HepG2 (cell line): ENCODE measurements around the gene UTP4. TPM values are rescaled to one million over a fixed set of nuclear protein-coding genes. Genes with fewer than 3 reads are reported as not detected.

Source experiments
- BCL6 ChIP-seq: IDR thresholded peaks from 2 replicates; pipeline ENCODE4 v1.6.1; 2016; ENCODE audit warnings: missing genetic modification reagents, missing compliant biosample characterization
- GTF3A ChIP-seq: sonication (generic); formaldehyde crosslinking; conservative IDR thresholded peaks from 2 replicates; pipeline ENCODE4 v1.4.0; 2020; ENCODE audit warnings: mild to moderate bottlenecking, missing genetic modification reagents
- KAT2B ChIP-seq: fragments of 150-350 bp; IDR thresholded peaks from 2 replicates; pipeline ENCODE4 v1.6.1; 2014; ENCODE audit warnings: low read depth, low read length, borderline replicate concordance
- MTF2 ChIP-seq: sonication (generic); formaldehyde crosslinking; IDR thresholded peaks from 2 replicates; pipeline ENCODE4 v1.5.0; 2020; ENCODE audit warnings: missing genetic modification reagents, borderline replicate concordance
- NCOA5 ChIP-seq: sonication (generic); formaldehyde crosslinking; IDR thresholded peaks from 2 replicates; pipeline ENCODE4 v1.4.0; 2020; ENCODE audit warnings: missing genetic modification reagents
- PITX1 ChIP-seq: sonication (generic); formaldehyde crosslinking; IDR thresholded peaks from 2 replicates; pipeline ENCODE4 v1.5.1; 2020; ENCODE audit warnings: mild to moderate bottlenecking, missing genetic modification reagents
- SAP130 ChIP-seq: IDR thresholded peaks from 2 replicates; pipeline ENCODE4 v1.6.1; 2016; ENCODE audit warnings: low read depth
- SOX6 ChIP-seq, 2 experiments: fragments of 450-650 bp in 1 of 2; sonication (generic) in 1 of 2; formaldehyde crosslinking in 1 of 2; IDR thresholded peaks; 2 replicates each; pipeline versions ENCODE4 v1.4.0 to v1.6.1; 2017 to 2020; ENCODE audit warnings: antibody characterized with exemption in 1 of 2, mild to moderate bottlenecking in 1 of 2, missing genetic modification reagents in 1 of 2
- ZFP36 ChIP-seq: fragments of 150-350 bp; IDR thresholded peaks from 2 replicates; pipeline ENCODE4 v1.6.1; 2018; ENCODE audit warnings: borderline replicate concordance, low read length, low read depth; ENCODE audit not compliant: partially characterized antibody
- ZNF136 ChIP-seq: sonication (generic); formaldehyde crosslinking; IDR thresholded peaks from 2 replicates; pipeline ENCODE4 v1.8.1; 2022; ENCODE audit warnings: low read depth, mild to moderate bottlenecking, moderate library complexity, missing genetic modification reagents
- ZNF225 ChIP-seq: sonication (generic); formaldehyde crosslinking; IDR thresholded peaks from 2 replicates; pipeline ENCODE4 v1.4.0; 2020; ENCODE audit warnings: mild to moderate bottlenecking, missing genetic modification reagents
- ZNF383 ChIP-seq: sonication (generic); formaldehyde crosslinking; IDR thresholded peaks from 2 replicates; pipeline ENCODE4 v1.4.0; 2020; ENCODE audit warnings: missing genetic modification reagents, mild to moderate bottlenecking, borderline replicate concordance
- ZNF501 ChIP-seq: sonication (generic); formaldehyde crosslinking; IDR thresholded peaks from 2 replicates; pipeline ENCODE4 v1.5.1; 2020; ENCODE audit warnings: mild to moderate bottlenecking, moderate library complexity, missing genetic modification reagents
- ZNF569 ChIP-seq: sonication (generic); formaldehyde crosslinking; IDR thresholded peaks from 2 replicates; pipeline ENCODE4 v1.5.0; 2020; ENCODE audit warnings: mild to moderate bottlenecking, missing genetic modification reagents, moderate library complexity, borderline replicate concordance
- ZSCAN21 ChIP-seq: sonication (generic); formaldehyde crosslinking; IDR thresholded peaks from 2 replicates; pipeline ENCODE4 v1.8.0; 2022; ENCODE audit warnings: mild to moderate bottlenecking, missing genetic modification reagents, moderate library complexity, borderline replicate concordance
- polyA plus RNA-seq, 8 experiments: library from polyadenylated mRNA; depleted of rRNA in 3 of 8; stranded (reverse) in 7 of 8; unstranded in 1 of 8; fragments of >200 nt; fragmentation: Illumina TruSeq in 4 of 8; extraction: Trizol in 4 of 8; gene quantifications; 2 replicates each; pipeline versions ENCODE4 v1.2.1 to v1.2.3, GENCODE V29; 2011 to 2016; ENCODE audit warnings: low read depth in 4 of 8, missing spikeins in 1 of 8, mixed read lengths in 1 of 8; ENCODE audit not compliant: insufficient read depth in 1 of 8
- total RNA-seq, 5 experiments: library from RNA; depleted of rRNA; stranded (reverse); fragments of >200 nt; fragmentation: Illumina TruSeq; extraction: Trizol; gene quantifications; 2 replicates each; pipeline ENCODE4 v1.2.3, GENCODE V29; 2016; ENCODE audit warnings: low read depth in 1 of 5
- TF ChIP-seq, protein P1 (sequence below): sonication (generic); formaldehyde crosslinking; IDR thresholded peaks from 2 replicates; pipeline ENCODE4 v1.9.0; 2021; ENCODE audit warnings: missing genetic modification reagents, mild to moderate bottlenecking, borderline replicate concordance
- TF ChIP-seq, protein P2 (sequence below): sonication (generic); formaldehyde crosslinking; IDR thresholded peaks from 2 replicates; pipeline ENCODE4 v1.4.0; 2020; ENCODE audit warnings: mild to moderate bottlenecking, missing genetic modification reagents
- TF ChIP-seq, protein P3 (sequence below): sonication (generic); formaldehyde crosslinking; IDR thresholded peaks from 2 replicates; pipeline ENCODE4 v1.8.0; 2023; ENCODE audit warnings: mild to moderate bottlenecking, missing genetic modification reagents
- TF ChIP-seq, protein P4 (sequence below): sonication (generic); formaldehyde crosslinking; IDR thresholded peaks from 2 replicates; pipeline ENCODE4 v1.8.1; 2022; ENCODE audit warnings: mild to moderate bottlenecking, missing genetic modification reagents
- TF ChIP-seq, protein P5 (sequence below): IDR thresholded peaks from 2 replicates; pipeline ENCODE4 v1.6.1; 2016; ENCODE audit warnings: mild to moderate bottlenecking

The UTP4 gene
- total and polyA plus RNA-seq, 2 of the 13 experiments (the other 11 are each of a cell fraction or from before 2014, with no cell fraction given) = 30.0 to 85.8 TPM

DNA sequence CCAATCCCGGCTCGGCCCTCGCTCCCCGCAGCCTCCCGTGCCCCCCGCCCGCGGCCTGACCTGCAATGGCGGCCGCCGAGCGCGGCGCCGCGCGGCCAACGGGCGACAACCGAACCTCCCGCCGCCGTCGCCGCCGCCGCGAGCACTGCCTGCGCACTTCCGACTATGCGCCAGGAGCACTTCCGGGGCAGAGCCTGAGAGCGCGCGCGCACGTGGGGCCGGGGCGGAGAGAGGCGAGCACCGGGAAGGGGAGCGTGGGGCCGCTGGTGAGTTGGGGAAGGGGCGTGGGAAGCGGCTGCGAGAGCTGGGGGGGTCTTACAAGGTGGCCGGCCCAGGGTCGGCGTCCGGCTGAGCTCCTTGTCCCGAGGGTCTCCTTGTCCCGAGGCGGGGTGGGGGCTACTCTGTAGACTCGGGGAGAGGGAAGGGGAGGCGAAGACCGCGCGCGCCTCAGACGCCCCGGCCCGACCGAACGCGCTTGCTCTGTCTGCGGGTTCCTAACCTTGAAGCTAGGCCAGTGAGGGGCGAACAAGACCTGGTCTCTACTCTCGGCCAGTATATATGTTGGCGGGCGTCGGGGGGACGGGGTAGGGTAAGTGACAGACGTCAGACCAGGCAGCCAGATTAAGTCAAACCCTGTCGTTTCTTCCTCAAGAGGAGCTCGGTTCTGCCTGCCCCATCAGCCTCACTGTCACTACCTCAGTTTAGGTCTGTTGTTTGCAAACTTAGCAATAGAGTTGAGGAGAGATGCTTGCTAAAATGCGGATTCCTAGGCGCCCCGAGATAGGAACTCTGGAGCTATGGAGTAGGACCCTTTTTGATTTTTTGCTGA is at the start of gene UTP4, which contains the start of gene CHTF8 (continued):
- TF ChIP-seq BCL6 (CRISPR knock-in tag) (peak; percentile 11; the same call in 1 of the 2 replicates), PITX1 (CRISPR knock-in tag) (peak; percentile 61; the same call in 1 of the 2 replicates), ZNF383 (CRISPR knock-in tag) (no peak), ZNF569 (no peak), ZNF136 (CRISPR knock-in tag) (no peak), SAP130 (CRISPR knock-in tag) (peak; percentile 97), NCOA5 (CRISPR knock-in tag) (no peak), ZNF225 (no peak; the same call in none of the 2 replicates), ZNF501 (CRISPR knock-in tag) (no peak; the same call in none of the 2 replicates), SOX6 (IDR thresholded peaks at IDR 0.05) (no peak), SOX6 (CRISPR knock-in tag; IDR thresholded peaks at IDR 0.05) (peak; percentile 51), KAT2B (no peak), ZSCAN21 (peak; percentile 95), ZFP36 (no peak), GTF3A (no peak), MTF2 (CRISPR knock-in tag) (no peak)
- TF ChIP-seq, protein P1, sequence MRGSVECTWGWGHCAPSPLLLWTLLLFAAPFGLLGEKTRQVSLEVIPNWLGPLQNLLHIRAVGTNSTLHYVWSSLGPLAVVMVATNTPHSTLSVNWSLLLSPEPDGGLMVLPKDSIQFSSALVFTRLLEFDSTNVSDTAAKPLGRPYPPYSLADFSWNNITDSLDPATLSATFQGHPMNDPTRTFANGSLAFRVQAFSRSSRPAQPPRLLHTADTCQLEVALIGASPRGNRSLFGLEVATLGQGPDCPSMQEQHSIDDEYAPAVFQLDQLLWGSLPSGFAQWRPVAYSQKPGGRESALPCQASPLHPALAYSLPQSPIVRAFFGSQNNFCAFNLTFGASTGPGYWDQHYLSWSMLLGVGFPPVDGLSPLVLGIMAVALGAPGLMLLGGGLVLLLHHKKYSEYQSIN (CRISPR knock-in tag) = no peak
- TF ChIP-seq, protein P2, sequence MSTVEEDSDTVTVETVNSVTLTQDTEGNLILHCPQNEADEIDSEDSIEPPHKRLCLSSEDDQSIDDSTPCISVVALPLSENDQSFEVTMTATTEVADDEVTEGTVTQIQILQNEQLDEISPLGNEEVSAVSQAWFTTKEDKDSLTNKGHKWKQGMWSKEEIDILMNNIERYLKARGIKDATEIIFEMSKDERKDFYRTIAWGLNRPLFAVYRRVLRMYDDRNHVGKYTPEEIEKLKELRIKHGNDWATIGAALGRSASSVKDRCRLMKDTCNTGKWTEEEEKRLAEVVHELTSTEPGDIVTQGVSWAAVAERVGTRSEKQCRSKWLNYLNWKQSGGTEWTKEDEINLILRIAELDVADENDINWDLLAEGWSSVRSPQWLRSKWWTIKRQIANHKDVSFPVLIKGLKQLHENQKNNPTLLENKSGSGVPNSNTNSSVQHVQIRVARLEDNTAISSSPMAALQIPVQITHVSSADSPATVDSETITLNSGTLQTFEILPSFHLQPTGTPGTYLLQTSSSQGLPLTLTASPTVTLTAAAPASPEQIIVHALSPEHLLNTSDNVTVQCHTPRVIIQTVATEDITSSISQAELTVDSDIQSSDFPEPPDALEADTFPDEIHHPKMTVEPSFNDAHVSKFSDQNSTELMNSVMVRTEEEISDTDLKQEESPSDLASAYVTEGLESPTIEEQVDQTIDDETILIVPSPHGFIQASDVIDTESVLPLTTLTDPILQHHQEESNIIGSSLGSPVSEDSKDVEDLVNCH (CRISPR knock-in tag) = peak; percentile 77; the same call in 1 of the 2 replicates
- TF ChIP-seq, protein P3, sequence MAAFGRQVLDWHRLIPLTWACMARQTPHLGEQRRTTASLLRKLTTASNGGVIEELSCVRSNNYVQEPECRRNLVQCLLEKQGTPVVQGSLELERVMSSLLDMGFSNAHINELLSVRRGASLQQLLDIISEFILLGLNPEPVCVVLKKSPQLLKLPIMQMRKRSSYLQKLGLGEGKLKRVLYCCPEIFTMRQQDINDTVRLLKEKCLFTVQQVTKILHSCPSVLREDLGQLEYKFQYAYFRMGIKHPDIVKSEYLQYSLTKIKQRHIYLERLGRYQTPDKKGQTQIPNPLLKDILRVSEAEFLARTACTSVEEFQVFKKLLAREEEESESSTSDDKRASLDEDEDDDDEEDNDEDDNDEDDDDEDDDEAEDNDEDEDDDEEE = 0 out of 2 replicates have a peak, but pooled peaks have one; percentile 74
- TF ChIP-seq, protein P4, sequence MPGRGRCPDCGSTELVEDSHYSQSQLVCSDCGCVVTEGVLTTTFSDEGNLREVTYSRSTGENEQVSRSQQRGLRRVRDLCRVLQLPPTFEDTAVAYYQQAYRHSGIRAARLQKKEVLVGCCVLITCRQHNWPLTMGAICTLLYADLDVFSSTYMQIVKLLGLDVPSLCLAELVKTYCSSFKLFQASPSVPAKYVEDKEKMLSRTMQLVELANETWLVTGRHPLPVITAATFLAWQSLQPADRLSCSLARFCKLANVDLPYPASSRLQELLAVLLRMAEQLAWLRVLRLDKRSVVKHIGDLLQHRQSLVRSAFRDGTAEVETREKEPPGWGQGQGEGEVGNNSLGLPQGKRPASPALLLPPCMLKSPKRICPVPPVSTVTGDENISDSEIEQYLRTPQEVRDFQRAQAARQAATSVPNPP (CRISPR knock-in tag) = 0 out of 2 replicates have a peak, but pooled peaks have one; percentile 16
- TF ChIP-seq, protein P5, sequence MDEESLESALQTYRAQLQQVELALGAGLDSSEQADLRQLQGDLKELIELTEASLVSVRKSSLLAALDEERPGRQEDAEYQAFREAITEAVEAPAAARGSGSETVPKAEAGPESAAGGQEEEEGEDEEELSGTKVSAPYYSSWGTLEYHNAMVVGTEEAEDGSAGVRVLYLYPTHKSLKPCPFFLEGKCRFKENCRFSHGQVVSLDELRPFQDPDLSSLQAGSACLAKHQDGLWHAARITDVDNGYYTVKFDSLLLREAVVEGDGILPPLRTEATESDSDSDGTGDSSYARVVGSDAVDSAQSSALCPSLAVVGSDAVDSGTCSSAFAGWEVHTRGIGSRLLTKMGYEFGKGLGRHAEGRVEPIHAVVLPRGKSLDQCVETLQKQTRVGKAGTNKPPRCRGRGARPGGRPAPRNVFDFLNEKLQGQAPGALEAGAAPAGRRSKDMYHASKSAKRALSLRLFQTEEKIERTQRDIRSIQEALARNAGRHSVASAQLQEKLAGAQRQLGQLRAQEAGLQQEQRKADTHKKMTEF (CRISPR knock-in tag) = no peak
